ENCODE results near the gene TMPRSS11E.
"Not testable (repeated sequence)": the region's sequence is repeated elsewhere in the genome, so short reads cannot be mapped to it uniquely, and the experiment has no call there.

Gene TMPRSS11E

GRCh38 chr4:68447201-68447600 is at the start of gene TMPRSS11E:
TSS of gene TMPRSS11E (plus strand) at chr4:68447463. CDS start at chr4:68447513, 50 bp downstream.
- no peak for DNase-seq

- no peak for DNase-seq
Observed at GRCh38 chr4:68399306-68399705, 48.0 kb upstream of the TMPRSS11E start.

GRCh38 chr4:68401231-68401630 is 46.0 kb upstream of the TMPRSS11E start:
- no peak for DNase-seq

- no peak for DNase-seq
Observed at GRCh38 chr4:68404153-68404552, 43.1 kb upstream of the TMPRSS11E start.

- not testable (repeated sequence) for DNase-seq
Observed at GRCh38 chr4:68405718-68406478, 41.4 kb upstream of the TMPRSS11E start.

GRCh38 chr4:68406479-68406859 is 40.8 kb upstream of the TMPRSS11E start:
- DNase-seq = no peak

- not testable (repeated sequence) for DNase-seq
Observed at GRCh38 chr4:68407015-68407867, 40.0 kb upstream of the TMPRSS11E start.

GRCh38 chr4:68407868-68408190 is 39.4 kb upstream of the TMPRSS11E start:
- DNase-seq = no peak

GRCh38 chr4:68410149-68410548 is 37.1 kb upstream of the TMPRSS11E start:
- no peak for DNase-seq

- no peak for DNase-seq
Observed at GRCh38 chr4:68410643-68411042, 36.6 kb upstream of the TMPRSS11E start.

GRCh38 chr4:68412031-68412430 is 35.2 kb upstream of the TMPRSS11E start:
- DNase-seq = not testable (repeated sequence)

- DNase-seq = no peak
Observed at GRCh38 chr4:68416591-68416990, 30.7 kb upstream of the TMPRSS11E start.

GRCh38 chr4:68426516-68426915 is 20.7 kb upstream of the TMPRSS11E start:
- DNase-seq = no peak

GRCh38 chr4:68430337-68430736 is 16.9 kb upstream of the TMPRSS11E start:
- DNase-seq = no peak

GRCh38 chr4:68432320-68432719 is 14.9 kb upstream of the TMPRSS11E start:
- DNase-seq = no peak

- no peak for DNase-seq
Observed at GRCh38 chr4:68433582-68433981, 13.7 kb upstream of the TMPRSS11E start.

GRCh38 chr4:68434277-68434676 is 13.0 kb upstream of the TMPRSS11E start:
- DNase-seq = no peak

GRCh38 chr4:68434836-68435235 is 12.4 kb upstream of the TMPRSS11E start:
- DNase-seq = no peak

GRCh38 chr4:68445111-68445510 is 2.2 kb upstream of the TMPRSS11E start:
- DNase-seq = no peak

- DNase-seq = no peak
Observed at GRCh38 chr4:68451246-68452211, 4.3 kb downstream of the TMPRSS11E start.

GRCh38 chr4:68460085-68460484 is 12.8 kb downstream of the TMPRSS11E start:
- no peak for DNase-seq

- no peak for DNase-seq
Observed at GRCh38 chr4:68461790-68462189, 14.5 kb downstream of the TMPRSS11E start.

GRCh38 chr4:68462691-68463090 is 15.4 kb downstream of the TMPRSS11E start:
- no peak for DNase-seq
